Hippocampal formation (tissue), 2 donors: ENCODE results near the gene PLCG1.

Experiments used
- DNase-seq, 2 donors: peaks; one replicate each; lab custom pipeline; 2025; lab: John Stamatoyannopoulos, UW

PLCG1 gene

GRCh38 chr20:41179961-41180360 lies 42.6 kb downstream of the PLCG1 start:
- no peak for DNase-seq

- no peak for DNase-seq
These were observed 43.4 kb downstream of the PLCG1 start for GRCh38 chr20:41180599-41181333.

- no peak for DNase-seq
These were observed 44.2 kb downstream of the PLCG1 start for GRCh38 chr20:41181567-41181966.

GRCh38 chr20:41182296-41183212 lies 45.2 kb downstream of the PLCG1 start:
- DNase-seq = no peak

GRCh38 chr20:41183391-41183790 lies 46.0 kb downstream of the PLCG1 start:
- no peak for DNase-seq

- no peak for DNase-seq
These were observed 46.5 kb downstream of the PLCG1 start for GRCh38 chr20:41183831-41184230.

GRCh38 chr20:41185013-41185757 lies 47.8 kb downstream of the PLCG1 start:
- peak; percentile 45 to 71 for DNase-seq

- no peak for DNase-seq
These were observed 50.3 kb downstream of the PLCG1 start for GRCh38 chr20:41187668-41188067.

GRCh38 chr20:41191562-41192500 lies 54.5 kb downstream of the PLCG1 start:
- no peak for DNase-seq

- no peak for DNase-seq
These were observed 55.2 kb downstream of the PLCG1 start for GRCh38 chr20:41192575-41192974.

GRCh38 chr20:41196653-41197225 lies 59.4 kb downstream of the PLCG1 start:
- DNase-seq = no peak

GRCh38 chr20:41198443-41198842 lies 61.1 kb downstream of the PLCG1 start:
- DNase-seq = no peak

- DNase-seq = no peak
These were observed 63.3 kb downstream of the PLCG1 start for GRCh38 chr20:41200446-41201202.

GRCh38 chr20:41201760-41202159 lies 64.4 kb downstream of the PLCG1 start:
- no peak for DNase-seq

- DNase-seq = no peak
These were observed 65.1 kb downstream of the PLCG1 start for GRCh38 chr20:41202426-41202825.

- DNase-seq = no peak
These were observed 66.3 kb downstream of the PLCG1 start for GRCh38 chr20:41203660-41204059.

- no peak for DNase-seq
These were observed 67.2 kb downstream of the PLCG1 start for GRCh38 chr20:41204304-41205265.

GRCh38 chr20:41205313-41205712 lies 68.0 kb downstream of the PLCG1 start:
- peak; percentile 78 to 95 for DNase-seq
